ENCODE measurements around the gene CPSF4L. TPM values are rescaled to one million over a fixed set of nuclear protein-coding genes. Genes with fewer than 3 reads are reported as not detected.

Gene CPSF4L
- total and polyA plus RNA-seq, 8 donors: 0.20 to 0.73 (median 0.33) TPM; not detected in 2

GRCh38 chr17:73269329-73269615, 7.6 kb upstream of the CPSF4L start:
- Histone ChIP-seq H3K4me3 (no peak overlapping the region), H3K36me3 (no peaks in the 10 kb centered on the region), H3K4me1 (no peaks in the 10 kb centered on the region), H3K27ac (no peak overlapping the region), H3K27me3 (no peaks in the 10 kb centered on the region), H3K9me3 (no peaks in the 10 kb centered on the region)
- no peak for DNase-seq
- ATAC-seq: no peak
- intact Hi-C loops (cut with DNase I): loop anchor here in 1 of 2 donors (5.0 kb wide), 1 partner anchor 93 kb away; no protein-coding TSS in a partner anchor
- no peak for TF ChIP-seq CTCF (IDR thresholded peaks at IDR 0.05)

GRCh38 chr17:73268582-73269328, 7.1 kb upstream of the CPSF4L start:
- ATAC-seq (no peak), DNase-seq (no peak)
- no peak for TF ChIP-seq CTCF (IDR thresholded peaks at IDR 0.05)
- Histone ChIP-seq H3K36me3 (no peaks in the 10 kb centered on the region), H3K9me3 (no peaks in the 10 kb centered on the region), H3K27ac (no peak overlapping the region), H3K27me3 (no peaks in the 10 kb centered on the region), H3K4me1 (no peaks in the 10 kb centered on the region), H3K4me3 (no peak overlapping the region)
- intact Hi-C loops (cut with DNase I): loop anchor here in 1 of 2 donors (5.0 kb wide), 1 partner anchor 94 kb away; no protein-coding TSS in a partner anchor

- no peak for TF ChIP-seq CTCF (IDR thresholded peaks at IDR 0.05)
- Histone ChIP-seq H3K36me3 (no peaks in the 10 kb centered on the region), H3K27me3 (no peaks in the 10 kb centered on the region), H3K4me1 (peaks cover 0 to 2% of the 10 kb centered on the region in 2 donors), H3K4me3 (no peak overlapping the region), H3K9me3 (no peaks in the 10 kb centered on the region), H3K27ac (no peak overlapping the region)
- intact Hi-C loops (cut with DNase I): loop anchor here in 1 of 2 donors (5.0 kb wide), 1 partner anchor 94 kb away; no protein-coding TSS in a partner anchor
- DNase-seq (no peak), ATAC-seq (no peak)
These were observed 6.2 kb upstream of the CPSF4L start for GRCh38 chr17:73267648-73268537.

- no peak overlapping the region for H3K4me3 ChIP-seq
- no peak overlapping the region for H3K27ac ChIP-seq
- no peaks in the 10 kb centered on the region for H3K27me3 ChIP-seq
- H3K9me3 ChIP-seq: no peaks in the 10 kb centered on the region
- no peaks in the 10 kb centered on the region for H3K36me3 ChIP-seq
- DNase-seq (no peak), ATAC-seq (no peak)
- H3K4me1 ChIP-seq: peaks cover 0 to 13% of the 10 kb centered on the region in 2 donors
- TF ChIP-seq CTCF (IDR thresholded peaks at IDR 0.05): no peak
- intact Hi-C loops (cut with DNase I): loop anchor here in 1 of 2 donors (5.0 kb wide), 1 partner anchor 96 kb away; no protein-coding TSS in a partner anchor
These were observed 5.1 kb upstream of the CPSF4L start for GRCh38 chr17:73266796-73267195.
